Non-pigmented ciliary epithelial cell (primary cell): ENCODE measurements around the gene TSPAN4.
A peak's percentile ranks its signal among the peaks of the same experiment; 100 is the strongest.

ENCODE experiments used
- DNase-seq: peaks from one replicate; pipeline ENCODE4 v3.0.0-alpha.2; 2010; ENCODE audit warnings: low read depth

The TSPAN4 gene, protein sequence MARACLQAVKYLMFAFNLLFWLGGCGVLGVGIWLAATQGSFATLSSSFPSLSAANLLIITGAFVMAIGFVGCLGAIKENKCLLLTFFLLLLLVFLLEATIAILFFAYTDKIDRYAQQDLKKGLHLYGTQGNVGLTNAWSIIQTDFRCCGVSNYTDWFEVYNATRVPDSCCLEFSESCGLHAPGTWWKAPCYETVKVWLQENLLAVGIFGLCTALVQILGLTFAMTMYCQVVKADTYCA

DNA sequence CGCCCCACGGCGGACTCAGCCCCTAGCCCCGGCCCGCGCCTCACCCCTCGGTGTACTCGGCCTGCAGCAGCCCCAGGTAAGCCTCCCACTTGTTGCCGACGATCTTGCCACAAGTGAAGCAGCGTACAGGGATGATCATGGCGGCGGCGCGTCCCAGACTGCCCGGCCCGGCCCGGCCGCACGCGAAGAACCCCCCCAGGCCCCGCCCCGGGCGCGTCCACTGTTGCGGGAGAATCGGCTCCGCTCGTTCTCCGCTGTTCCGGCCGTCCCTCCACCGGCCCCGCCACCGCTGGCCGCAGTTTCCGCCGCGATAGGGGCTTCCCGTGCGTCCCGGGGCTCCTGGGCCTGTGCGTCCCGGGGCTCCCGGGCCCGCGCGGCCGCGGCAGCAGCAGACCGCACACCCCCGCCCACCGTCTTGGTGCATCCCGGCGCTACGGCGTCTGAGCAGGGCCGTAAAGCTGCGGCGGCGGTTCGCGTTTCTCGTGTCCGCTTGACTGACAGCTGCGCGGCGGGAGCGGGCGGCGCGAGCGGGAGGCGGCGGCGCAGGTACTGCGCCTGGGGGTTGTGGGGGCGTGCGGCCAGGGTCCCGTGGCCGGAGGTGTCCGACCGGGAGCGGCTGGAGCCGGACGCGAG is at the start of gene TSPAN4, which contains the start of gene POLR2L:
TSS of gene TSPAN4 (plus strand) at position 483 of the 633 bp plus-strand sequence. CDS start 7,453 bp downstream, outside the sequence.
TSS of gene POLR2L (minus strand) at position 160 of the 633 bp plus-strand sequence. CDS start at position 139, 21 bp downstream.
- no peak for DNase-seq

DNA sequence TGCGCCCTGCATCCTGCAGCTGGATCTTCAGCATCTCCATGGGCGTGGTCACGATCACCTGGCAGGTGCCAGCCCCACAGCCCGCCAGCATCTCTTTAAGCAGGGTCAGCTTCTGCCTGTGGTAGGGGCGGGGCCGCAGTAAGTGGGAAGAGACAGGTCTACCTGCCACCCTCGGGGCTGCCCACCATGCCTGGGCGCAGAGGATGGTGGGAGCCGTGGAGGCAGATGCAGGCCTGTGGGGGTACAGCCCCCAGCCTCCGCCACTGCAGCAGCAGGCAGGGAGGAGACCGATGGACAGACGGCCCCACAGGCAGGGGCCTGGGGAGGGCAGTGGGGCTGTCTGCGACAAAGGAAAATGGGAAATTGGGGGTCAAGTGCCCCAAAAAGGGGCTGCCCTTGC is 49.8 kb upstream of the TSPAN4 start:
- DNase-seq, result no peak

DNA sequence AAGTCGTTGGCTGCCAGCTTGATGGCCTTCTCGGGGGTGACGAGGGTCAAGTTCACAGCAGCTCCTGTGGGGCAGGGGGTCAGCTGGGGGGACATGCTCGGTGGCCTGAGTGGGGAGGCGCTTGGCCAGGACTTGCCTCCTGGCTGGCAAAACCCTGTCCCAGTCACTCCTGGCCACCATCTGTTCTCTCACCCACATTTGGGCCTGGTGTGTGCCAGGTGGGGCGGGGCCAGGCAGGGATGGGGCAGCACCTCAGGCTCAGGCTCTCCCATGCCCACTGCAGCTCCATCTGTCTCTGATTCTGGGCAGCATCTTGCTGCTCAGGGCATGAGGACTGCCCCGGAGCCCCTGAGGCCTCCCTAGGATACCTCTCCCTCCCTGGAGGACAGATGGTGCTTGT is 49.1 kb upstream of the TSPAN4 start:
- DNase-seq, result no peak

DNA sequence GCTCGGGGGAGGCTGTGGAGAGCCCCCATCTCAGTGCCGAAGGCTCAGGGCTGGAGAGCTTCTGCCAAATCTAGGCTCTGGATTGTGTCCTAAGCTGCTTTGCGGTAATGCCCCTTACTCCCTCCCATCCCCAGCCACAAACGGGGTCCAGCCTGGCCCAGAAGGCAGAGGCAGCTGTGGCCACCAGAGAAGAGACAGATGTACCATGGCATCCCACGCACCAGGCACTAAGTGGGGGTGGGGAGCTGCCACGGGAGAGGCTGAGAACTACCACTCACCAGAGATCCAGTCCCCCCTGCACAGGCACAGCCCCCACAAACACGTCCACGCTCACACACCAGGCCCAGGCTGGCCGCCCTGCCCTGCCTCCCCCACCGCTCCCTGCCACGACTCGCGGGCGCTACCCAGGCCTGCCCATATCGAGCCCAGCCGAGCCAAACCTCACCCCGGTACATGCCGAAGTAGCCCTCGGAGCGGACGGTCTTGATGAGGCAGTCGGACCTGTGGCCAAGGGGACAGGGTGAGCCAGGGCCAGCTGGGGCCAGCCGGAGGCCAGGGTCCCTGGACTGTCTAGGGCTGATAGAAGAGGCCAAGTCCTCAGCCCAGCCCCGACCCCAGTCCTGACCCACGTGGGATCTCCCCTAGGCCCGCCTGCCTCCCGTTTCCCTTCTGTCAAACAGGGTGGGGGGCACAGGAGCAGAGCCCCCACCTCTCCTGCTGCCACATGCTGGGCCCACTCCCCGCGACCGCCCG is 48.5 kb upstream of the TSPAN4 start:
- no peak for DNase-seq

DNA sequence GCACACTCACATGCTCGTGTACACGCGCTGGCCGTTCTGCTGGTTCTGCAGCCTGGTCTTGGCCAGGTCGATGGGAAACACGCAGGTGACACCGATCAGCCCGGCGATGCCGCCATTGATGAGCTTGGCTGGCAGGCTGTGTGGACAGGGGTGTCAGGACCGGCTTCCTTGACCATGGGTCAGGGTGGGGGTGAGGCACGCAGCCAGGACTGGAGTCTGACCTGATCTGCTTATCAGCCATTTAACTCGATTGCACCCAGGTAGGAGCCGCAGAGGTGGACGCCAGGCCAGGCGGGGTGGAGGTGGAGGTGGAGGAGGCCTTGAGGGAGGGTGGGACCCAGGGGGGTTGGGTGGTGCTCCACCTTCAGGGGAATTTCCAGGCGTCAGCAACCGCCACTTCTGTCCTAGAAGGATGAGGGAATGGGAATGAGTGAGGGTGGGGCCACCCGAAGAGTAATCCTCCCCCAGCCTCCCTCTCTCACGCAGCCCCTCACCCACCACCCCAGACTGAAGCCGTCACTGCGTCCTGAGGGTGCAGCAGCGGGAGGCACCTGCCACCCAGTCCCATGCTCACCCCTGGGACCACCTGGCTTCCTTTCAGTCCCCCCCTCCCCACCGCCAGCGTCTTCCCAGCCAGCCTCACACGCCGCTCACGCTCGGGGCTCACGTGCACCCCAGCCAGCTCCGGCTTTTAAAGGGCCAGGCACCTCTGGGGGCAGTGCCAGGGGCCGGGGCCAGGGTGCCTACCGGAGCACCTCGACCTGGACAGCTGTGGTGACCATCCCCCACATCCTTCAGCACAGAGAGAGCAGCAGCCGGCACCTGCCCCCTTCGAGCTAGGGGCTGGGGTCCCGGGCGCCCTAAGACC is 47.7 kb upstream of the TSPAN4 start:
- DNase-seq, result no peak

DNA sequence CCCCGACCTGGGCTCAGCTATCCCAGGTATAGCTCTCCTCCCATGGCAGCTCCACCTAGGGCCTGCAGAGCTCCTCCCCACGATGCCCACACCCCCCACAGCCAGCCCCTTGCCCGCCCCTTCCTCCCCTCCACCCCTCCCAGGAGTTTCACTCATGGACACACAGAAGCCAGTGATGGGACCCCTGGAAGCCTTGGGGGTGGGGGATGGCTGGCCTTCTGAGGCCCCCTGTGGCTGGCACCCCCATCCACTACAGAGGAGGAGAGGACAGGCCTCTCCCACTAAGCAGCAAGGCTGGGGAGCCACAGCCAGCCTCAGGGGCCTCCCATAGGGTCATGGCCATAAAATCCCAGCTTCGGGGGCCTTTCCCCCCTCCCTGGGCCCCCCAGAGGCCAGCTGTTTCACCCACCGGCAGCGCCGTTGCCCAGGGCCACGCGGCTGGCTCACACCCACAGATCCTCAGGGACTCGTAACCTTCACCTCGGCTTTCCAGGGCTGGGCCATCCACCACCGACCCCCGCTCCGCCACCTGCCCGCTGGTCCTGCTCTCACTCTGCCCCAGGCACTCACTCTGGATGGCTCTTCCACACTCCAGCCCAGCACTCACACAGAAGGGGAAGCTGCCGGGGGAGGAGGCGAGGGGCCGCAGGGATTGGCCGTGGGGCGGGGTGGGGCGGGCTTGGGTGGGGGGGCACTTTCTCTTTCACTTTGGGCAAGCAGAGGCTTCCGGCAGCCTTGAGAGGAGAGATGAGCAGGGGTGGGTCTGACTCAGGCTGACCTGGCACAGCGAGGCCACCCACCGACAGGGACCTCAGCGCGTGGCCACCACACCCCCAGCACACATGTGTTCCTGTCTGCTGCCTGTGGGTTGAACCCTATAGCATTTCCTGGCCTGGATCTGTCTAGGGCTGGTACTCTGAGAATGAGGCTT is 46.8 kb upstream of the TSPAN4 start:
- no peak for DNase-seq

DNA sequence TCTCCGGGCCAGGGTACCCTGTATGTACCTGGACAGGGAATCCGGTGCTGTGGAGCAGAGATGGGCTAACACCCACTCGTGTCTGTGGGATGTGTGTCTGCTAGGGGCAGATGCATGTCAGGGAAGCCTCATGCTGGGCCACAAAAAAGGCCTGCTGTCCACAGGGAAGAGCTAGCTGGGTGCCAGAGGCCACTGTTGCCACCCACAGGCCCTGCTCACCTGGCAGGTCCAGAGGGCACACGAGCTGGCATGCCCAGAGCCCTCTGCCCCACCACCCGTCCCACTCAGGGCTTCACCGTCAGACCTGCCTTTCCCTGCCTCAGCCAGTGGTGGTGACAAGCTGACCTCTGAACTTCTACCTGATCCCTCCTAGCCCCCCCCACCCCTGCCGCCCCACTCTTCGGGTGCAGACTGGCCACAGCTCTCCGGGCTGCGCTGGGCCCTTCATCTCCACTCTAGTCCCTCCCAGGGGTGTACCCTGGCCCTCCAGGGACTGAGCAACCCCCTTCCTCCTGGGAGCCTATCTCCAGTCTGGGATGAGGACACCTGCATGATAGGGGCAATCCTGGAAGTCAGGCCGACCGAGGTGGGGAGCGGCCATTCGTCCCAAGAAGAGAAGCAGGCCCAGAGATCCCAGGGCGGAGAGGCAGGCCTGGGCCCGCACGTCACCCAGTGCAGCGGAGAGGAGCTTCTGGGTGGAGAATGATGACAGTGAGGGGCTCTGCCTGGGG is 45.9 kb upstream of the TSPAN4 start:
- no peak for DNase-seq

DNA sequence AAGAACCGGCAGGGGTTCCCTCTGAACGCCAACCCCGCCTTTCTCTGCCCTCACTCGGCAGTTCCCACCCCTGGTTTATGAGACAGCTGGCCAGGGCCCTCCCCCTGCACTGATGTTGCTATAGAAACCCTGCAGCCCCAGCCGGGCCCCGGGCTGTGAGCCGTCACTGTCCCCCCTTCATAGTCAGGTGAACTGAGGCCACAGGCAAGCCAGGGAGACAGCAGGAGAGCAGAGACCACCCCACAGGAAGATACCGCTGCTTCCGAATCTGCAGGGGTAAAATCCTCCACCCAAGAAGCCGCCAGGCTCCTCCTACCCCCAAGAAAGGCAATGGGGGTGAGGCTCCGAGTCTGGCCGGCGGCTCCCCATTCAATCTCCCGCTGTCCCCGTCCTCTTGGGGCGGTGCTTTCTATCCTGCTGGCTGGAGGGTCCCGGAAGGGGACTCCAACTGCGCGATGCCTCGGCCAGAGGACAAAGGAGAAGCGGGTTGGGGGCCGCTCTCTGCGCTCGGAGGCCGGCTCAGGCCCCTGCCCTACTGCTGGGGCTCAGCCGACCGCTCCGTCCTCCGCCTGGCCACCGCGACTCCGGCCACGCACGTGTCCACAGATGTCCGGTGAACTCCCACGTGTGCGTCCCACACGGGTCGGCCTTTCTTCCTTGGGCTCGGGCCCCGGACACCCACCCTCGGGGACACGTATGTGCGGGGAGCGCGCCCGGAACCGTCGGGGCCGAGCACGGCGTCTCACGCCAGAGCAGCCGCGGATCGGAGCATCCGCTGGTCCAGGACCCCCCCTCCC is 45.2 kb upstream of the TSPAN4 start:
- DNase-seq, result peak; percentile 53

DNA sequence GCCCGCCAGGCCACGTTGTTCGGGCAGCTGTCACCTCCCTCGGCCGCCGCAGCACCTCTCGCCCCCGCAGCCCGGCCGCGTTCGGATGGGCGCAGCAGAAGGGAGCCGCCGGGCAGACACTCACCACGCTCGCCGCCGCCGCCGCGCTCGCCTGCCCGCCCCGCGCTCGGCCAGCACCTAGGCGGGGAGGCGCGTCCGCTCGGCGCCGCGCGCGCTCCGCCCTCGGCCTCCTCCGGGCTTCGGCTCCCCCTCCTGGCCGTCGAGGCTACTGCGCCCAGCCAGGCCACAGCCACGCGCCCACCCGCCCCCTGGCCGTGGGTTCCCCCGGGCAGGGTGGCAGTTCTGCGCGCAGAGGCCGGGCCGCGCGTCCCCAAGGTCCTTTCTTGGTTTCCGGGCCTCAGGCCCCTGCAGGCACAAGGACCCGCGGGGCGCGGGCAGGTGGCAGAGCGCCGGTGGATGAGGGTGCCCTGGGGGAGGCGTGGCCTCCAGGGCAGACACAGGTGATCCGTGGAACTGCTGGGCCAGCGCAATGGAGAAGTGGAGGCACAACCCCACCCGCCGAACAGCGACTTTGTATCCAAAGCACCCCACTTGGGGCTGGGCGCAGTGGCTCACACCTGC is 44.4 kb upstream of the TSPAN4 start, which contains the start of gene SLC25A22:
TSS of gene SLC25A22 (minus strand) at position 189 of the 621 bp plus-strand sequence. CDS start 3,275 bp downstream, outside the sequence.
- no peak for DNase-seq

DNA sequence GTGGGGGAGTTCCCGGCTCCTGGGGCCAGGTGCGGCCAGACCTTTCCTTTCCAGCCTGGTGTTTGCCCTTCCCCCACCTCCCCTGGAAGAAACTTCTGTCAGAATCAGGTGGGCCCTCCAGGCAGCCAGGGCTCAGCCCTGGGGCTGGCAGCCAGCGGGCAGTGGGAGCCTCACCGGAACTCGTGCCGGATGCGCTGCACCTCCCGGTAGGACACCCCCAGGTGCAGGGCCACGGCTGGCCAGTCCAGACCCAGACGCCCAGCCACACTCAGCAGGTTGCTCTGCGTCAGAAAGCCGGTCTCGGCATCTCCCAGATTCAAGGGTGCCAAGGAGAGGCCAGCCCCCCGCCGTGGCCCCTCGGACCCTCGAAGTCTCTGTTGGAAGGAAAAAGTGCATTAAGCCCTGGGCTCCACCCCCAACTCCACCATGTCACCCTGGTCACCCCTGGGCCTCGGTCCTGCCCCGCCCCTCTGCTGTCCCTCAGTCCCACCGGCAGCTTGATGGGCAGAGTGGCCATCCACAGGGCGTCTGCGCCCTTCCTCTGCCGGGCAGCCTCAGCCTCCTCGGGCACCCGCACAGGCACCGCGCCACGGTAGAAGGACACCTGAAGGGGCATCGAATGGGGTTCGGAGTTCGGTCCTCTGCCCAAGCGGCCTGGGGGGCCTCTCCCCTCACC is 42.9 kb upstream of the TSPAN4 start:
- DNase-seq, result no peak

DNA sequence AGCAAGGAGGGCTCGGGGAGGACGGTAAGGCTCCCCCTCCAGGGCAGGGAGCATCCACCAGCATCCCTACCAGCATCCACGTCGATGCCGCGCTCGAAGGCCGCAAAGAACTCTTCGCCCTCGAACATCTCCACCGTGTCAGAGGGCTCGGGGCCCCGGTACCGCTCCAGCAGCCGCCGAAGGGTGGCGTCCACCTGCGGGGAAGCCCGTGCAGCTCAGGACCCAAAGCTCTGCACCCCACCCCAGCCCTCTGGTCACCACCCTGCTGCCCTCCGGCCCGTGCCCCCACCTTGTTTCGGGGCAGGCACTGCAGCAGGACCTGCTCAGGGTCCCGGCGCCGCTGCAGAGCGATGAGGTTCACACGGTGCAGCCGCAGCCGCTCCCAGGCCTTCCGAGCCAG is 42.2 kb upstream of the TSPAN4 start:
- DNase-seq, result no peak

DNA sequence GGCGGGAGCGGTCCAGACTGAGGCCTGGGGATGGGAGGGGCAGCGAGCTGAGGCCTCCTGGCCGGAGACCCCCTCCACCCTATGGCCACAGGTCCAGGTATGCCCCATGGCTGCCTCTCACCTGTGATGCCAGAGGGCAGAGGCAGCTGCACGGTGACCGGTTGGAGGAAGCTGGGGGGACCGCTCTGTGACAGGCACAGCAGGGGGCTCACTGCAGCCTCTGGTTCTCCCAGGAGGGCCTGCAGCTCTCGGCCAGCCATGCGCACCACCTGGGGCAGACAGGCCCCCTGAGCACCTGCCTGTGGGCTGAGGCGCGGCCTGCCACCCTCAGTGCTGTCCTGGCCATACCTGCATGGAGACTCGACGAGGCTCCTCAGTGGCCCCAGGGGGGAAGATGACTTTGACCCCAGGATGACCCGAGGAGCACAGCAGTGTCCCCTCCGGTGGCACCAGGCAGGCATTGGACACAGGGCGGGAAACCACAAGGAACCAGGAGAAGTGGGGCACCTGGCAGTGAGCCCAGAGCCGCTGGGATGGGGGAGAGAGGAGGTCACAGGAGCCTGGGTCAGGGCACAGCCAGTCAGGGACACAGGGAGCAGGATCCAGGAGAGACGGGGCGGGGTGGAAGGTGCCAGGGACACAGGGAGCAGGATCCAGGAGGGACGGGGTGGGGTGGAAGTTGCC is 41.4 kb upstream of the TSPAN4 start:
- no peak for DNase-seq

DNA sequence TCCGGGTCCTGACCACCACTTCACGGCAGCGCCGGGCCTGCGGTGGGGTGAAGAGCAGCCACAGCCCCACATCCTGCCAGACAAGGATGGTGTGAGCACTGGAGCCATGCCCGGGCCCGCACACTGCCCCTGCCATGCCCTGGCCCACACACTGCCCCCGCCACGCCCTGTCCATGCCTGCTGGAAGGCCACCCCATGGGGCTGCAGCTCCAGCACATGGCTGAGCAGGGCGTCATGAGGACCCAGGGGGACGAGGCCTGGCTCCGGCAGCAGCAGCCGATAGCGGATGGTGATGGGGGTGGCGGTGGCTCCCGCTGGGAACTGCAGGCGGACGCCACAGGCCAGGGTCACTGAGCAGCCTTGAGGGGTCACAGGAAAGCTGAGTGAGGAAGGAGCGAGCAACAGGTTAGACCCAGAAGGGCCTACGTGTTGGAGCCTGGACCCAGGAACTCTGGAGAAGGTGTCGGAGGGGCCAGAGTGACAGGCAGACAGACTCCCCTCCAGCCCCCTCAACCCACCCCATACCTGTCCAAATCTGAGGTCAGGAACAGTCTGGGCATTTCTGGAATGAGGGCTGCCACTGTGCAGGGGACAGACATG is 40.5 kb upstream of the TSPAN4 start:
- DNase-seq, result no peak

DNA sequence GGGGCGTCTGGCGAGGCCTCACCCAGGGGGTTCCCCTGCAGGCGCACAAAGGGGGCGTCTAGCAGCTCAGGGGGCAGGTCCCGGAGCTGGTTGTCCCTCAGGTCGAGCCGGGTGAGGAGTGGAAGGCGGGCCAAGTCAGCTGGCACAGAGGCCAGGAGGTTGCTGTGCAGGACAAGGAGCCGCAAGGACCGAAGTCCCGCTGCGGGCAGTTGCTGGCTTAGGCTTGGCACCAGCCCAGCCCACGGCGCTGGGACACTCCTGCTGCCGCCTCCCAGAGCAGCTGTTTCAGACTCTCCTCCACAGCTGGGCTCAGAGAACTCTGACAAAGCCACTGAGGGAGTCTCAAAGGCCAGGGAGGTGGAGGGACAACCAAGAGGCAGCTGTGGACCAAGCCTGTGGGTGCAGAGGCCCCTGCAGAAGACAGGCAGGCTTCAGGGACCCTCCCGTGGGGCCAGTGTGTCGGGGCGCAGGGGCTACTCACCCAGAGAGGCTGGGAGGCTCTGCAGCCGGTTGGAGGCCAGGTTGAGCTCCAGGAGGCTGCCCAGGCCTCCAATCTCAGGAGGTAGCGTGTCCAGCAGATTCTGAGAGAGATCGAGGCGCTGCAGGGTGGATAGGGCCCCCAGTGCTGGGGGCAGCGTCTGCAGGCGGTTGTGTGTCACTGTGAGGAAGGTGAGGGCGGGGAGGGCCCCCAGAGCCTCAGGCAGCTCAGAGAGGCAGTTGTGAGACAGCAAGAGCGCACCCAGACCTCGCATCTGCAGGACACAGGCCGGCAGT is 39.8 kb upstream of the TSPAN4 start:
- no peak for DNase-seq

DNA sequence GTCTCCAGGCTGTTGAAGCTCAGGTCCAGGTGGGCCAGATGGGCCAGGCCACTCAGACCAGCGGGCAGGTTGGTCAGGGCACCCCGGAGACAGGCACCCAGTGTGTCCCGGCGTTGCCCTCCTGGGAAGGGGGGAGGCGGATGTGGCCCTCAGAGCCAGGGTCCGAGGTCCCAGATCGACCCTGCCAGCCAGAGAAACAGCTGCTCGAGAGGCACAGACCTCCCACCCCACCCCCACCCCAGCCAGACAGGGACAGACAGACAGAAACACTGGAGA is 39.2 kb upstream of the TSPAN4 start:
- no peak for DNase-seq

DNA sequence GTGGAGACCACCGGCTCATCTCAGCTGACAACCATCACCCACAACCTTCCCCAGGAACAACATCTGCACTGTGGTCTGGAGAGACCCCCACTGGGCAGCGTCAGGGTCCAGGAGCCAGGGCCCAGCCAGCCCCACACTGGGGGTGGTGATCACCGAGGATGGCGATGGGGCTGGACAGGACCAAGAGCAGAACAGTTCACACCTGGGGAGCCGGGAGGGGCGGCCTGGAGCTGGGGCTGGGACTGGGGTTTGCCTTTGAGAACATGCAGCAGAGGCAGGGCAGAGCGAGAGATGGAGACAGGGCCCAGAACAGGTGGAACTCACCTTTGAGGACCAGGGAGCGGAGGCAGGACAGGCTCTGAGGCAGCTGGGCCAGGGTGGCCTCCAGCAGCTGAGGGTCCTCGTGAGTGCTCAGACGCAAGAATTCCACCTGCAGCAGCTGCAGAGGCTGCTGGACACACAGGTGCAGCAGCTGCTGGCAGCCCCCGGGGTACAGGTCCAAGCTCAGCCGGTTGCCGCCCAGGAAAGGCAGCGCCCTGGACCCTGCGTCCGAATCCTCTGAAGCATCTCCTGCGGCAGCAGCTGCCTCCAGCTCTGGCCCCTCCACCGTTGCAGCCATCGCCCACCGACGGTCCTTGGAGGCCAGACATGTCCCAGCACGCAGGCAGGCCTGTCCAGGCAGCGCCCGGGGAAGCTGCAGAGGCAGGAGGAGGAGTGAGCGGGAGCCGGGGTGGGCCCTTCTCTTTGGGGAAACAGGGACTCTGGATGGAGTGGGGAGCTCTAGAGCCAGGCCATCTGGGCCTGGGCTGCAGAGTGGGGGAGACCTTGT is 38.7 kb upstream of the TSPAN4 start:
- no peak for DNase-seq
